Activated CD8-positive, alpha-beta T cell treated with anti-CD3 and anti-CD28 coated beads, Interleukin-2, amount 10 ng/mL, durations not matched to agents 7 days and 5 days (primary cell): ENCODE results near the gene SCFD1. TPM values are rescaled to one million over a fixed set of nuclear protein-coding genes. Genes with fewer than 3 reads are reported as not detected.
"Not testable (repeated sequence)": the region's sequence is repeated elsewhere in the genome, so short reads cannot be mapped to it uniquely, and the experiment has no call there.

Experiments used
- ATAC-seq: fragments of 150-1000 bp; cut with Tn5 transposase; one replicate; pipeline ENCODE4 v1.10.0; 2021; ENCODE audit warnings: moderate library complexity
- CTCF ChIA-PET: fragments of 350-600 bp; sonication (Branson Sonifier 250); formaldehyde crosslinking; loops from one replicate; lab custom pipeline; 2021; ENCODE audit warnings: antibody characterized with exemption; lab: Charles Lee
- POLR2A ChIA-PET: fragments of 350-600 bp; sonication (Branson Sonifier 250); formaldehyde crosslinking; loops from one replicate; lab custom pipeline; 2021; ENCODE audit warnings: antibody characterized with exemption; lab: Charles Lee
- DNase-seq: peaks from one replicate; pipeline ENCODE4 v3.0.0-alpha.2; 2020
- H3K27ac Mint-ChIP-seq: one replicate; pipeline ENCODE4 v1.8.0; 2021; ENCODE audit warnings: mild to moderate bottlenecking, mixed read lengths
- H3K27me3 Mint-ChIP-seq: one replicate; pipeline ENCODE4 v1.8.0; 2021; ENCODE audit warnings: low read depth, mixed read lengths
- H3K36me3 Mint-ChIP-seq: one replicate; pipeline ENCODE4 v1.8.0; 2021; ENCODE audit warnings: low read depth, mixed read lengths
- H3K4me1 Mint-ChIP-seq: one replicate; pipeline ENCODE4 v1.8.0; 2021; ENCODE audit warnings: low read depth, mixed read lengths
- H3K4me3 Mint-ChIP-seq: one replicate; pipeline ENCODE4 v1.8.0; 2021; ENCODE audit warnings: mild to moderate bottlenecking, mixed read lengths
- H3K9me3 Mint-ChIP-seq: one replicate; pipeline ENCODE4 v1.8.0; 2022; ENCODE audit warnings: mixed read lengths; ENCODE audit not compliant: insufficient read depth
- total RNA-seq, 2 experiments: library from RNA; stranded (reverse); gene quantifications; one replicate each; pipeline ENCODE4 v1.2.3, GENCODE V29; 2021

SCFD1 gene
- total RNA-seq, 2 experiments from 2014 or later = 50.3 to 58.1 TPM

DNA sequence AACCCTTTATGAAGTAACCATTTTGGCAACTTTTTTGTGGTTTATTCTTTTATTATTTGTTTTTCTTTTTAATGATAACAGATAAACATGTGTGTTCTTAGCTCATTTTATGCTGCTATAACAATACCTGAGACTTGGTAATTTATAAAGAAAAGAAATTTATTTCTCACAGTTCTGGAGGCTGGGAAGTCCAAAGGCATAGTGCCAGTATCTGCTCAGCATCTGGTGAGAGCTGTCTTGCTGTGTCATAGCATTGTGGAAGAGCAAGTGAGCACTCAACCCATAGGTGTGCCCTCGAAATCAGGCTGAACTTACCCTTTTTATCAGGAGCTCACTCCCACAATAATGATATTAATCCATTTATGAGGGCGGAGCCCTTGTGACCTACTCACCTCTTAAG, 8.0 kb upstream of the SCFD1 start:
- ATAC-seq (no peak), DNase-seq (no peak)
- H3K27me3 Mint-ChIP-seq = no peaks in the 10 kb centered on the region
- POLR2A ChIA-PET = no interaction called here
- no peaks in the 10 kb centered on the region for H3K9me3 Mint-ChIP-seq
- no peak overlapping the region for H3K4me3 Mint-ChIP-seq
- no peaks in the 10 kb centered on the region for H3K4me1 Mint-ChIP-seq
- CTCF ChIA-PET = no interaction called here
- H3K27ac Mint-ChIP-seq = no peak overlapping the region
- H3K36me3 Mint-ChIP-seq = peaks cover 23% of the 10 kb centered on the region

DNA sequence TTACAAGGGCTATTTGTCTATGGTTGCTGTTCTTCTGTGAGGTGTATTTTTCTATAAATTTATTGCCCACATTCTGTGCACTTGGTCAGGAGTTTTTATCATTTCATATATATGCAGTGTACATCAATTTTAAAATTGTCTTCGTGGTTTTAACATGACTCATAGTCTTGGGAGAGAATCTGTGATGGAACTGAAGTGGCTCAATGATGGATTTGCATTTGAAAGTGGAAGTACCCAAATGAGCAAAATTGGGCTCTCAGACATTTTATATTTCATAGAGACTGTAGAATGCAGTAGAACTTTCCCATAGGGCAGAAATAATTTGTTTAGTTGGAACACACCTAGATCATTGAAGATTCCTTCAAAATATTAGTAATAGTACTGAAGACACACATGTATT, 1.9 kb upstream of the SCFD1 start:
- H3K27ac Mint-ChIP-seq = no peak overlapping the region
- ATAC-seq (no peak), DNase-seq (no peak)
- ChIA-PET POLR2A (no interaction called here), CTCF (interaction anchor here (1.5 kb wide), 1 partner anchor 10 kb away, joined by 3 read pairs; no protein-coding TSS in a partner anchor)
- peaks cover 29% of the 10 kb centered on the region for H3K4me1 Mint-ChIP-seq
- H3K27me3 Mint-ChIP-seq = no peaks in the 10 kb centered on the region
- H3K9me3 Mint-ChIP-seq = no peaks in the 10 kb centered on the region
- peaks cover 22% of the 10 kb centered on the region for H3K36me3 Mint-ChIP-seq
- peak overlapping the region; percentile 36 for H3K4me3 Mint-ChIP-seq

DNA sequence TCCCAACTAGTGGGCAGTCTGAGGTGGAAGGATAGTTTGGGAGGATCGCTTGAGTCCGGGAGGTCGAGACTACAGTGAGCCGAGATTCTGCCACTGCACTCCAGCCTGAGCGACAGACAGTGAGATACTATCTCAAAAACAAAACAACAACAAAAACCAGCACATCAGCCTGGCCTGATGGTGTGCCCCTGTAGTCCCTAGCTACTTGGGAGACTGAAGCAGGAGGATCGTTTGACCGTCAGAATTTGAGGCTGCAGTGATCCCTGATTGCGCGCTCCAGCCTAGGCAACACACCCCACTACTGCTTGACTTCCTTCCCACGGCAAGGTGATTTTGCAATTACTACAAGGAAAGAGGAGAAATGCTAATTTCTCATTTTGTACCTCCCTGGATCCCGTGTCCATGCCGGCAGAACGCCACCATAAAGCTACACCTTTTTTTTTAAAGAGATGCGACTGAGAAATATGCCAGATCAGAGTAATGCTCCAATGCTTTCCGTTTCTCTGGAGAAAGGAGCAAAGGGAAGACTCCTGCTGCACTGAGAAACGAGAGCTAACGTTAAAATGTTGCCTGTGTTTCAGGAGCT, 672 bp upstream of the SCFD1 start:
- peak; percentile 9 for ATAC-seq
- CTCF ChIA-PET = interaction anchor here (1.2 to 2.5 kb wide), 5 partner anchors 10 to 70 kb away, joined by 3 to 7 read pairs (median 5); no protein-coding TSS in a partner anchor
- peaks cover 29% of the 10 kb centered on the region for H3K4me1 Mint-ChIP-seq
- peaks cover 17% of the 10 kb centered on the region for H3K36me3 Mint-ChIP-seq
- H3K27me3 Mint-ChIP-seq = no peaks in the 10 kb centered on the region
- peak overlapping the region; percentile 95 for H3K27ac Mint-ChIP-seq
- peak; percentile 35 for DNase-seq
- H3K9me3 Mint-ChIP-seq = no peaks in the 10 kb centered on the region
- POLR2A ChIA-PET = interaction anchor here (0.7 to 2.6 kb wide), 12 partner anchors 9 to 405 kb away, joined by 3 to 23 read pairs (median 3); partner anchors contain the start of genes AP4S1, G2E3 and STRN3
- H3K4me3 Mint-ChIP-seq = peak overlapping the region; percentile 89

DNA sequence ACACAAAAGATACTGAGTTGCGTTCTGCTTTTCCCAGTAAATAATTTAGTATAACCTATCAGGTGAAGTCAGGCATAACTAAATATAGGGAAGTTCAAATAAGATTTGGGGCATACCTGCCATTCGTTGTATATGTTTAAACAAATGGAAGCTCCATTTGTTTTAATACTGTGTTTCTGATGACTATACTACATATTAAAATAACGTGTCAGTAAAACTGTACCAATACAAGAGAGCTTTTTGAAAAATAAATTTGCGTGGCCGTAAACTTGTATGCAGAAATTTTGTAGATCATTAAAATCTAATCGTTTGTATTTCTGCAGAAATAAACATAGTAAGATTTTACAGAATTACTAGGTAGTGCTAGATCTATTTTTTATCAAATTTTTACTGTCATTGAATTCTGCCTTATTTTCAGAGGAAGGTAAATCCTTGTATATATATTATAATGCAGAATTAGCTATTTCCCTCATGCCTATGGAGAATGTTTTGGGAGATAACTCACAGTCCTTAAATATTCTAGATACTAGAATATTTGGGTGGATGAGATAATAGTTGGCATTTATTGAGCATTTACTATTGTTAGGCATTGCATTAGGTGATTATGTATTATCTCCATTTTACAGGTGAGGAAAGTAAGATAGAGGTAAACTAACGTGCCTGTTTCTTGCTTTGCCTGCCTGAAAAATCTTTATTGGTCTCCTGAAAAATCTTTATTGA, 1.5 kb downstream of the SCFD1 start:
- DNase-seq (no peak), ATAC-seq (no peak)
- H3K4me3 Mint-ChIP-seq = peak overlapping the region; percentile 89
- H3K4me1 Mint-ChIP-seq = peaks cover 32% of the 10 kb centered on the region
- ChIA-PET POLR2A (interaction anchor here (1.8 to 2.6 kb wide), 3 partner anchors 64 to 585 kb away, joined by 7 to 23 read pairs (median 7); partner anchors contain the start of genes AP4S1, G2E3, HECTD1 and STRN3), CTCF (interaction anchor here (1.1 to 2.5 kb wide), 5 partner anchors 10 to 68 kb away, joined by 3 to 5 read pairs (median 3); partner anchors contain the start of gene G2E3)
- no peaks in the 10 kb centered on the region for H3K9me3 Mint-ChIP-seq
- H3K36me3 Mint-ChIP-seq = peaks cover 28% of the 10 kb centered on the region
- H3K27ac Mint-ChIP-seq = no peak overlapping the region
- H3K27me3 Mint-ChIP-seq = no peaks in the 10 kb centered on the region

DNA sequence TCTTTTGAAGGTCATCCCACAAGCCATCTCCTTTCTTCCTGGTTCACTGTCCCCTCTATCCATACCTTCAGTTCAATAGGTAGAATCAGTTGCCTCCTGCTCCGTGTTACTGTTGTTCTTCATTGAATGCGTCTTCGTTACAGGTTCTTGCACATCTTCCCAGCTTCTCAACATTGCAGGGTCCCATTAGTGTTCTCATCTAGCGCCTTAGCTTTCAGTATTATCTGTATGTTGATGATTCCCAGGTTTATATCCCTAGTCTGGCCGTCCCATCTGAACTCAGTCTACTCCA, 2.0 kb downstream of the SCFD1 start:
- H3K27me3 Mint-ChIP-seq = no peaks in the 10 kb centered on the region
- DNase-seq (no peak), ATAC-seq (no peak)
- no peaks in the 10 kb centered on the region for H3K9me3 Mint-ChIP-seq
- H3K4me3 Mint-ChIP-seq = no peak overlapping the region
- no peak overlapping the region for H3K27ac Mint-ChIP-seq
- CTCF ChIA-PET = no interaction called here
- POLR2A ChIA-PET = no interaction called here
- H3K36me3 Mint-ChIP-seq = peaks cover 28% of the 10 kb centered on the region
- H3K4me1 Mint-ChIP-seq = peaks cover 32% of the 10 kb centered on the region

DNA sequence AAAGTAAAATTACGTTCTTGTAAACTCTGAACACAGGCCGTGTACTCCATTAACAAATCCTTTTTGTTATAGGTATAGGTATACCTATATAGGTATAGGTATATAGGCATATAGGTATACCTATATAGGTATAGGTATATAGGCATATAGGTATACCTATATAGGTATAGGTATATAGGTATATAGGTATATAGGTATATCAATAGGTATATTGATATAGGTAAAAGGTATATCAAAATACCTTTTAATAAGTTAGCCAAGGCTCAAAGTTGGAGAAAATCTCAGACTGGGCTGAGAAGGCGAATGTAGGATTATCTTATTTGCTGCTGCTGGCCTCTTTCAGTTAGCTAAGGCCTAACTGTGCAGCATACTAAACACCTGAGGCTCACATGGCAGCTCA, 3.4 kb downstream of the SCFD1 start:
- Mint-ChIP-seq H3K4me3 (no peak overlapping the region), H3K27me3 (no peaks in the 10 kb centered on the region), H3K36me3 (peaks cover 27% of the 10 kb centered on the region), H3K27ac (no peak overlapping the region), H3K4me1 (peaks cover 28% of the 10 kb centered on the region), H3K9me3 (no peaks in the 10 kb centered on the region)
- no peak for ATAC-seq
- ChIA-PET POLR2A (interaction anchor here (0.6 kb wide), 1 partner anchor 789 kb away, joined by 3 read pairs; no protein-coding TSS in a partner anchor), CTCF (interaction anchor here (0.6 kb wide), 1 partner anchor 23 kb away, joined by 3 read pairs; no protein-coding TSS in a partner anchor)
- DNase-seq = no peak

DNA sequence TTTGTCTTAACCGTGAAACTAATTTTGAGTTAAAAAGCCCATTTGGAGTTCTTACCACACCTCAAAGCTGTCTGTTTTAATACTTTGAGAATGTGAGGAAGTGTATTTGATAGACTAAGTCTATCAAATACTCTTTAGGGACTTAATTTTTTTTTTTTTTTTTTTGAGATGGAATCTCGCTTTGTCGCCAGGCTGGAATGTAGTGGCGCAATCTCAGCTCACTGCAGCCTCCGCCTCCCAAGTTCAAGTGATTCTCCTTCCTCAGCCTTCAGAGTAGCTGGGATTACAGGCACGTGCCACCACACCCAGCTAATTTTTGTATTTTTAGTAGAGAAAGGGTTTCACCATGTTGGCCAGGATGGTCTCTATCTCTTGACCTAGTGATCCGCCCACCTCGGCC, 7.3 kb downstream of the SCFD1 start:
- ATAC-seq, H3K27ac Mint-ChIP-seq, POLR2A ChIA-PET, H3K4me1 Mint-ChIP-seq, H3K9me3 Mint-ChIP-seq, DNase-seq, H3K4me3 Mint-ChIP-seq, H3K27me3 Mint-ChIP-seq: not testable (repeated sequence)
- CTCF ChIA-PET = interaction anchor here (1.3 kb wide), 1 partner anchor 20 kb away, joined by 3 read pairs; no protein-coding TSS in a partner anchor
- peaks cover 37% of the 10 kb centered on the region for H3K36me3 Mint-ChIP-seq

DNA sequence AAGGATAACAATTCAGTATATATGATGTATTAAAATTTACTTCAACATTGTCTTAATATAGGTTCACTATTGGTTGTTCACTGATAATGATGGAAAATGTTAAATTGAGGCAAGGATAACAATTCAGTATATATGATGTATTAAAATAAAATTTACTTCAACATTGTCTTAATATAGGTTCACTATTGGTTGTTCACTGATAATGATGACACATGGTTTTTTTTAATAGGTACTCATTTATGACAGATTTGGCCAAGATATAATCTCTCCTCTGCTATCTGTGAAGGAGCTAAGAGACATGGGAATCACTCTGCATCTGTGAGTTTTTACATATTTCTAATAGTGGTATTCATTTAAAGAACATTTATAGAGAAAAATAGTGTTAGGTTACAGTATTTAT, 8.1 kb downstream of the SCFD1 start:
- no peak overlapping the region for H3K4me3 Mint-ChIP-seq
- ATAC-seq = no peak
- peaks cover 3% of the 10 kb centered on the region for H3K4me1 Mint-ChIP-seq
- POLR2A ChIA-PET = interaction anchor here (1.3 kb wide), 1 partner anchor 8 kb away, joined by 3 read pairs; the partner anchor contains the start of gene SCFD1
- CTCF ChIA-PET = no interaction called here
- H3K36me3 Mint-ChIP-seq = peaks cover 34% of the 10 kb centered on the region
- DNase-seq = no peak
- no peaks in the 10 kb centered on the region for H3K27me3 Mint-ChIP-seq
- no peak overlapping the region for H3K27ac Mint-ChIP-seq
- no peaks in the 10 kb centered on the region for H3K9me3 Mint-ChIP-seq

DNA sequence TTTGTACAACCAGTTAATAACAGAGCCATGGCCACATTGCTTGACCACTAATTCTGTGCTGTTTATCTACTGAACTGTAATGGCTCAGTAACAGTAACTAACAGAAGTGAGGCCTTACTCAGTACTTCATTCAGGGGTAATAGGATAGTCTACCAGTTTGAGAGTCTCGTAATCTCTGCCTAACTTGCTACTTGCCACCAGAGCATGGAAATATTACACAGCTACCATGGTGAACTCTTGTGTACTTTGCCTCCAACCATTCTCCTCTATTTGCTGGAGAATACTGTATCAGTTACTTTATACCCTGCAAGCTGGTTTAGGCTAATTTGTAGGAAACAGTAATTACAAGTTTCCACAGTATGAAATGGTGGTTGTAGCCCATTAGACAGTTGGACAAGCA, 10.6 kb downstream of the SCFD1 start:
- no peak for ATAC-seq
- Mint-ChIP-seq H3K4me3 (no peak overlapping the region), H3K9me3 (no peaks in the 10 kb centered on the region), H3K4me1 (peaks cover 1% of the 10 kb centered on the region), H3K27ac (no peak overlapping the region), H3K27me3 (no peaks in the 10 kb centered on the region), H3K36me3 (peaks cover 46% of the 10 kb centered on the region)
- ChIA-PET CTCF (interaction anchor here (1.3 kb wide), 1 partner anchor 10 kb away, joined by 5 read pairs; the partner anchor contains the start of gene SCFD1), POLR2A (no interaction called here)
- DNase-seq = no peak

DNA sequence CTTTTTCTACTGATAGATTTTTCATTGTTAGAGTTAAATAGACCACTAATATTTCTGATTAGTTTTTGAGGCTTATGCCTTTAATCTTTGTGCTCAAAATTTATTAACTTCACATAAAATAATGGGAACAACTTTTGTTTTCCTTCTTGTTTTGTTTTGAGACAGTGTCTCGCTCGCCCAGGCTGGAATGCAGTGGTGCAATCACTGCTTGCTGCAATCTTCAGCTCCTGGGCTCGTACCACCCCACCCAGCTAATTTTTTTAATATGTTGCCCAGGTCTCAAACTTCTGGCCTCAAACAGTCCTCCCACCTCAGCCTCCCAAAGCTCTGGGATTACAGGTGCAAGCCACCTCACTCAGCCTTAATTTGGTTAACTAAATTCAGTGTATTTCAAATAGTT, 16.8 kb downstream of the SCFD1 start:
- Mint-ChIP-seq H3K9me3 (no peaks in the 10 kb centered on the region), H3K36me3 (peaks cover 47% of the 10 kb centered on the region), H3K27ac (no peak overlapping the region), H3K4me3 (no peak overlapping the region), H3K4me1 (no peaks in the 10 kb centered on the region), H3K27me3 (no peaks in the 10 kb centered on the region)
- ChIA-PET POLR2A (no interaction called here), CTCF (interaction anchor here (1.6 kb wide), 1 partner anchor 16 kb away, joined by 3 read pairs; no protein-coding TSS in a partner anchor)
- ATAC-seq (no peak), DNase-seq (no peak)

DNA sequence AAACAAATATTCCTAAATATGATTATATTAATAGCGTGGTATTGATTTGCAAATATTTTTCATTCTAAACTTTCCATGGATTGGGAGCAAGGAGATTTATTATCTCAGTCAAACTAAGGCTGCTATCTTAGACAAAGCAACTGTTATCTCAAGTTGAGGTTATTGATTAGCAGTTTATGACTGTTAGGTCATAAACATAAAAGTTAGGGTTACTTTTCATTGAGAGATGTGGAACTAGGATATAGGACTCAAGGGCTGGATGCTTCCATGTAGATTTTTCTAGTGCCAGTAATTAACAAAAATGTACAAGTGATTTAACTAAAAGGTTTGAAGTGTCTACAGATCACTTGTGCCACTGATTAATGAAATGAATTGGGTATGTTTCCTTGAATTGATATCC, 19.1 kb downstream of the SCFD1 start:
- Mint-ChIP-seq H3K4me1 (no peaks in the 10 kb centered on the region), H3K9me3 (no peaks in the 10 kb centered on the region), H3K36me3 (peaks cover 54% of the 10 kb centered on the region), H3K27ac (no peak overlapping the region), H3K27me3 (no peaks in the 10 kb centered on the region), H3K4me3 (no peak overlapping the region)
- ChIA-PET POLR2A (interaction anchor here (1.0 kb wide), 1 partner anchor 83 kb away, joined by 3 read pairs; the partner anchor contains the start of gene G2E3), CTCF (no interaction called here)
- ATAC-seq (no peak), DNase-seq (no peak)

DNA sequence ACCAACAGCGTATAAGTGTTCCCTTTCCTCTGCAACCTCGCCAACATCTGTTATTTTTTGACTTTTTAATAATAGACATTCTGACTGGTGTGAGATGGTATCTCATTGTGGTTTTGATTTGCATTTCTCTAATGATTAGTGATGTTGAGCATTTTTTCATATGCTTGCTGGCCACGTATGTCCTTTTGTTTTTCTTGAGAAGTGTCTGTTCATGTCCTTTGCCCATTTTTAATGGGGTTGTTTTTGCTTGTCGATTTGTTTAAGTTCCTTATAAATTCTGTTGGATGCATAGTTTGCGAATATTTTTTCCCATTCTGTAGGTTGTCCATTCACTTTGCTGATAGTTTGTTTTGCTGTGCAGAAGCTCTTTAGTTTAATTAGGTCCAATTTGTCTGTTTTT, 22.3 kb downstream of the SCFD1 start:
- not testable (repeated sequence) for H3K27me3 Mint-ChIP-seq

More for the DNA sequence above, 22.3 kb downstream of the SCFD1 start:
- H3K4me1 Mint-ChIP-seq, ATAC-seq, DNase-seq, H3K4me3 Mint-ChIP-seq, H3K9me3 Mint-ChIP-seq, CTCF ChIA-PET, H3K27ac Mint-ChIP-seq: not testable (repeated sequence)
- H3K36me3 Mint-ChIP-seq = peaks cover 51% of the 10 kb centered on the region
- POLR2A ChIA-PET = interaction anchor here (1.9 kb wide), 1 partner anchor 23 kb away, joined by 9 read pairs; the partner anchor contains the start of gene SCFD1
